SK-N-SH (cell line): ENCODE data around the gene KLRC3. TPM values are rescaled to one million over a fixed set of nuclear protein-coding genes. Genes with fewer than 3 reads are reported as not detected.
"Not testable (repeated sequence)": the region's sequence is repeated elsewhere in the genome, so short reads cannot be mapped to it uniquely, and the experiment has no call there.

Experiments used
- CTCF ChIA-PET: fragments of 300-600, 350-600 bp; formaldehyde crosslinking; extraction: SDS; loops from one replicate; lab custom pipeline; 2021; lab: Yijun Ruan, JAX
- POLR2A ChIA-PET: fragments of 350-600 bp; sonication (Branson Sonifier 250); formaldehyde crosslinking; extraction: SDS; loops from one replicate; lab custom pipeline; 2020; ENCODE audit warnings: antibody characterized with exemption, inconsistent platforms; lab: Yijun Ruan, JAX
- DNase-seq: peaks from one replicate; pipeline ENCODE4 v3.0.0; 2012
- H2AFZ ChIP-seq: fragments of 200-600 bp; sonication (generic); 2 replicates; pipeline ENCODE4 v1.8.1; 2016; ENCODE audit warnings: antibody characterized with exemption, mild to moderate bottlenecking, low read depth
- H3F3A ChIP-seq: fragments of 200-600 bp; sonication (generic); replicated peaks from 2 replicates; pipeline ENCODE3; 2016; ENCODE audit warnings: antibody characterized with exemption, mild to moderate bottlenecking; ENCODE audit not compliant: insufficient read depth
- H3K27ac ChIP-seq, 2 experiments: fragments of 200-500 bp in 1 of 2; fragments of 200-600 bp in 1 of 2; sonication (Bioruptor generic) in 1 of 2; sonication (generic), shearing (Covaris generic) in 1 of 2; 2 replicates each; pipeline versions ENCODE4 v1.5.1 to v1.6.1; 2014 to 2016; ENCODE audit warnings: low read depth in 2 of 2, inconsistent platforms in 1 of 2, low read length in 1 of 2, mild to moderate bottlenecking in 1 of 2, mixed read lengths in 1 of 2
- H3K27me3 ChIP-seq: fragments of 200-600 bp; sonication (generic), shearing (Covaris generic); 2 replicates; pipeline ENCODE4 v1.6.1; 2016; ENCODE audit warnings: mixed run types; ENCODE audit not compliant: insufficient read depth
- H3K36me3 ChIP-seq, 2 experiments: fragments of 200-500 bp in 1 of 2; fragments of 200-600 bp in 1 of 2; sonication (Bioruptor generic) in 1 of 2; sonication (generic) in 1 of 2; replicated peaks in 1 of 2; 2 replicates each; pipeline versions ENCODE3 to v1.5.1; 2014 to 2016; ENCODE audit warnings: low read length in 1 of 2, mild to moderate bottlenecking in 1 of 2; ENCODE audit not compliant: insufficient read depth in 2 of 2, control insufficient read depth in 1 of 2
- H3K4me1 ChIP-seq, 2 experiments: fragments of 200-500 bp in 1 of 2; fragments of 200-600 bp in 1 of 2; sonication (Bioruptor generic) in 1 of 2; sonication (generic), shearing (Covaris generic) in 1 of 2; 2 replicates each; pipeline versions ENCODE4 v1.5.1 to v1.6.1; 2014 to 2016; ENCODE audit warnings: low read depth in 1 of 2, low read length in 1 of 2, mixed run types in 1 of 2; ENCODE audit not compliant: insufficient read depth in 2 of 2, control insufficient read depth in 1 of 2
- H3K4me2 ChIP-seq: fragments of 200-600 bp; sonication (generic), shearing (Covaris generic); 2 replicates; pipeline ENCODE4 v1.6.1; 2017; ENCODE audit warnings: mixed run types
- H3K4me3 ChIP-seq, 2 experiments: fragments of 200-500 bp in 1 of 2; fragments of 200-600 bp in 1 of 2; sonication (Bioruptor generic) in 1 of 2; sonication (generic), shearing (Covaris generic) in 1 of 2; 2 replicates each; pipeline versions ENCODE4 v1.5.1 to v1.8.1; 2014 to 2016; ENCODE audit warnings: low read depth in 2 of 2, inconsistent platforms in 1 of 2, low read length in 1 of 2, mild to moderate bottlenecking in 1 of 2, mixed read lengths in 1 of 2, moderate library complexity in 1 of 2
- H3K79me2 ChIP-seq: fragments of 200-600 bp; sonication (generic); 2 replicates; pipeline ENCODE4 v1.8.1; 2017; ENCODE audit warnings: mild to moderate bottlenecking; ENCODE audit not compliant: insufficient read depth
- H3K9ac ChIP-seq: fragments of 200-600 bp; sonication (generic); 2 replicates; pipeline ENCODE4 v1.6.1; 2017; ENCODE audit warnings: mixed run types
- H3K9me2 ChIP-seq: fragments of 200-600 bp; sonication (generic); 2 replicates; pipeline ENCODE4 v1.6.1; 2017; ENCODE audit warnings: mixed run types
- H3K9me3 ChIP-seq: fragments of 200-600 bp; sonication (generic); 2 replicates; pipeline ENCODE4 v1.6.1; 2017; ENCODE audit warnings: mixed run types, mild to moderate bottlenecking, moderate library complexity
- H4K20me1 ChIP-seq: fragments of 200-600 bp; sonication (generic); 2 replicates; pipeline ENCODE4 v1.6.1; 2017; ENCODE audit warnings: mild to moderate bottlenecking, mixed run types; ENCODE audit not compliant: insufficient read depth
- EZH2phosphoT487 ChIP-seq: fragments of 200-600 bp; sonication (generic); IDR thresholded peaks from 2 replicates; pipeline ENCODE4 v1.6.1; 2017; ENCODE audit warnings: low read depth, mixed run types, mild to moderate bottlenecking, antibody characterized with exemption, moderate library complexity, borderline replicate concordance
- FOSL2 ChIP-seq: IDR thresholded peaks from 2 replicates; pipeline ENCODE4 v1.4.0; 2012; ENCODE audit warnings: low read depth, mild to moderate bottlenecking, moderate library complexity, borderline replicate concordance
- IRF3 ChIP-seq: fragments of 150-350 bp; IDR thresholded peaks from 2 replicates; pipeline ENCODE4 v1.6.1; 2016; ENCODE audit warnings: mild to moderate bottlenecking, low read depth, low read length
- REST ChIP-seq: IDR thresholded peaks from 2 replicates; pipeline ENCODE4 v1.6.1; 2012; ENCODE audit warnings: mild to moderate bottlenecking, low read depth, low read length, moderate library complexity
- SIN3A ChIP-seq: IDR thresholded peaks from 2 replicates; pipeline ENCODE4 v1.6.1; 2012; ENCODE audit warnings: low read depth, mild to moderate bottlenecking, low read length, moderate library complexity, borderline replicate concordance
- SMC3 ChIP-seq: IDR thresholded peaks from 2 replicates; pipeline ENCODE4 v1.6.1; 2012; ENCODE audit warnings: low read depth, low read length, improper control_type of control experiment
- WGBS: methylation state at CpG from one replicate; pipeline ENCODE4 v1.1.6; 2017; ENCODE audit warnings: low lambda C conversion rate; 5-methylcytosine and 5-hydroxymethylcytosine counted together
- polyA plus RNA-seq, 3 experiments: library from polyadenylated mRNA; depleted of rRNA; stranded (reverse); fragments of >200 nt; gene quantifications; 2 replicates each; pipeline ENCODE4 v1.2.3, GENCODE V29; 2012

The KLRC3 gene
- polyA plus RNA-seq, 1 of the 3 experiments (the other 2 are of a cell fraction): not detected

GRCh38 chr12:10368206-10369171 is 51.9 kb downstream of the KLRC3 start:
- Histone ChIP-seq H3K36me3 (no peaks in the 10 kb centered on the region), H3K9me2 (no peaks in the 10 kb centered on the region), H3K4me1 (peaks cover 0 to 9% of the 10 kb centered on the region in 2 experiments; a peak in 1 of 4 replicates), H3K9me3 (no peaks in the 10 kb centered on the region), H3F3A (no peaks in the 10 kb centered on the region), H3K4me2 (no peak overlapping the region), H4K20me1 (no peaks in the 10 kb centered on the region), H3K27me3 (peaks cover 12% of the 10 kb centered on the region; the same call in 1 of the 2 replicates), H3K27ac (no peak overlapping the region), H3K79me2 (no peaks in the 10 kb centered on the region), H3K4me3 (no peak overlapping the region), H3K9ac (no peak overlapping the region), H2AFZ (no peak overlapping the region)
- DNase-seq: no peak
- no peak for TF ChIP-seq FOSL2
- no peak for TF ChIP-seq EZH2phosphoT487
- CTCF ChIA-PET: no interaction called here
- POLR2A ChIA-PET: no interaction called here
- 63% methylated on average over 10 of the region's 10 CpGs for WGBS

GRCh38 chr12:10367714-10368113 is 52.7 kb downstream of the KLRC3 start:
- H3K9ac ChIP-seq, H3K4me3 ChIP-seq, H3K36me3 ChIP-seq, POLR2A ChIA-PET, H2AFZ ChIP-seq, H3K9me2 ChIP-seq, H3K9me3 ChIP-seq, H3K27ac ChIP-seq, H3K4me1 ChIP-seq, H4K20me1 ChIP-seq, H3K27me3 ChIP-seq, H3F3A ChIP-seq, H3K79me2 ChIP-seq, CTCF ChIA-PET, H3K4me2 ChIP-seq, DNase-seq: not testable (repeated sequence)
- 41% methylated on average over 4 of the region's 4 CpGs for WGBS

- no peak for TF ChIP-seq IRF3
- TF ChIP-seq REST: no peak
- TF ChIP-seq SMC3: no peak
- no peak for TF ChIP-seq SIN3A
- no peak overlapping the region for H3K4me3 ChIP-seq
- DNase-seq: no peak
- H3K27ac ChIP-seq: no peak overlapping the region
- peaks cover 4% of the 10 kb centered on the region; the same call in 1 of the 2 replicates for H3K27me3 ChIP-seq
- H2AFZ ChIP-seq: no peak overlapping the region
- H4K20me1 ChIP-seq: no peaks in the 10 kb centered on the region
- peaks cover 0 to 9% of the 10 kb centered on the region in 2 experiments; a peak in 1 of 4 replicates for H3K4me1 ChIP-seq
- ChIA-PET CTCF (no interaction called here), POLR2A (no interaction called here)
- H3K36me3 ChIP-seq: no peaks in the 10 kb centered on the region
- H3K9me2 ChIP-seq: no peaks in the 10 kb centered on the region
- H3K4me2 ChIP-seq: no peak overlapping the region
- no peak overlapping the region for H3K9ac ChIP-seq
- no peaks in the 10 kb centered on the region for H3F3A ChIP-seq
- H3K79me2 ChIP-seq: no peaks in the 10 kb centered on the region
- no peaks in the 10 kb centered on the region for H3K9me3 ChIP-seq
These were observed 53.5 kb downstream of the KLRC3 start for GRCh38 chr12:10366875-10367274.
